HG03460 (cell line): Measurements from ENCODE around the gene RAPGEF2.
"Not testable (repeated sequence)": the region's sequence is repeated elsewhere in the genome, so short reads cannot be mapped to it uniquely, and the experiment has no call there.

ENCODE experiments used
- ATAC-seq: cut with Tn5 transposase; IDR thresholded peaks from one replicate; pipeline ENCODE4 v1.9.1; 2021; ENCODE audit not compliant: unreplicated experiment

Gene RAPGEF2

DNA sequence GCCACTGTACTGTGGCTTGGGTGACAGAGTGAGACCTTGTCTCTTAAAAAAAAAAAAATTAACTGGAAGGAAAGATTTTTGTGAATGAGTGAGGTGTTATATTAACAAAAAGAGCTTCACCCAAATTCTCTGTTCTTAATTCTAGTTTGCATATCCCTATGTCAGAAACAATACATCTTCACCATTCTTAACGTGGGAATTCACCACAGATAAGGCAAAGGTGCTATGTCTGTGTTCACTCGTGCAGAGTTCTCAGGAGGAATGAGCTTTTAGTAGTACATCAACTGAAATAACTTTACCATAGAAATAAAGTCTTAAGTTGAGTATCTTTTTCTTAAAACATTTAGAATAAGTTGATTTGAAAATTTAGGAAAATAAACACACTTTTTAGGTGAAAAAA, 135.1 kb downstream of the RAPGEF2 start:
- ATAC-seq = no peak

DNA sequence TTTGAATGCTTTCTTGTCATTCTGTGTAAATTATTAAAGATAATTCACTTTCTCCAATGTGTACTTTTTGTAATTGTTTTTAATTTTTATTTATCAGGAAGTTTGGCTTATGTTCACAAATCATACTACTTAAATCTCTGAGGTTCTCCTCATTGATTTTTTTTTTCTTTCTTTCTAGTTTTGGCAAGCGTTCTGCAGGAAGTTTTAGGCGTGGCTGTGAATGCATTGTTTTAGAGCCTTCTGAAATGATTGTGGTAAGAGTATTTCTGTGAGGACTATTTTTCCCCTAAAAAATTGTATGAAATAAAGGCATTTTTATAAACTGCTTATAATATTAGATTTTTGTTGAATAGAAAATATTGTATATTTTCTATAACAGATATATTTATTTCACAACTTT, 135.8 kb downstream of the RAPGEF2 start:
- ATAC-seq = no peak

DNA sequence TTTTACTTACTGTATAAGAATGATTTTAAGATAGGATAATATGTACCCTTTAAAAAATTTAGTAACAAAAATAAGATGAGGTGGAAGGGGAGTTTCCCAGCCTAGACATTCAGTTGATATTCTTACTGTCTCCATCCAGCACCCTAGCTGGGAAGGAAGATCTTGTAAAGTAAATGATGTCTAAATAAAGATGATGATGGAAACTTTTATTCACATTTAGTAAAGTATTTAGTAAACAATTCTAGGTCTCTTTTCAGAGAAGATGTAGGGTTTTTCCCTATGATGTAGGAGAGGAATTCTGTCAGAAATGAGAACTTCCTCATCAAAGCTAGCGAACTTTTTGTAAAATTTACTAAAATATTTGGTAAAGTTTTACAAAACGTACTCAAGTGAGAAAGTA, 136.8 kb downstream of the RAPGEF2 start:
- ATAC-seq = no peak

DNA sequence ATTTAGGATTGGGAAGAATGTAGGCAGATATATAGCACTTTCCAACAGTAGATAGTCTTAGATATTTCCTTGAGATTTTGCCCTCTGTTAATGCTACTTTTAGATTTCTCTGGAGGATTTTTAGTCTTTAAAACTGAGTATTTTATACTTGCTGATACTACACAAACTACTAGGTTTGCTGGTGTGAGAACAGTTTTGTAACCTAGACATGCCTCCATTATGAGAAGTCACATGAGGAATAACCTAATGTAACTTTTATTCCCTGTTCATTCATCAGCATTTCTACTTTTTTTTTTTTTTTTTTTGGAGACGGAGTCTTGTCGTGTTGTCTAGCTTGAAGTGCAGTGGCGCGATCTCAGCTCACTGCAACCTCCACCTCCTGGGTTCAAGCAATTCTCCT, 137.2 kb downstream of the RAPGEF2 start:
- ATAC-seq = no peak

DNA sequence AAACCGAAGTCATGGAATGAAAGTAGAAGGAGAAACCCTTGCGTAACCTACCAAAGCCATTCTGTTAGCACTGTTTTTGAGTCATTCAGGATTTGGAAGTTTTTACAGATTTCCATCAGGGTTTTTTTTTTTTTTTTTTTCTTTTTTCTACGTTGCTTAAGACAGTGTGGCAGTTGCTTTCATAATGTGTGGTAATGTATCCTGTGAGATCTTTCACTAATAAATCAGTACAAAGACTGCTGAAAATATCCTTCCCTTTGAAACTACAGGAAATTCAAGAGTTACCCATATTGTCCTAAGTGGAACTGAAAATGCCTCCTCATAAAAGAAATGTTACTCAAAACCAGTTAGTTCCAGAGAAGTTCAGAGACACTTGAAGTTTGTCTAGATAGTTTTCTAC, 137.8 kb downstream of the RAPGEF2 start:
- ATAC-seq = no peak

DNA sequence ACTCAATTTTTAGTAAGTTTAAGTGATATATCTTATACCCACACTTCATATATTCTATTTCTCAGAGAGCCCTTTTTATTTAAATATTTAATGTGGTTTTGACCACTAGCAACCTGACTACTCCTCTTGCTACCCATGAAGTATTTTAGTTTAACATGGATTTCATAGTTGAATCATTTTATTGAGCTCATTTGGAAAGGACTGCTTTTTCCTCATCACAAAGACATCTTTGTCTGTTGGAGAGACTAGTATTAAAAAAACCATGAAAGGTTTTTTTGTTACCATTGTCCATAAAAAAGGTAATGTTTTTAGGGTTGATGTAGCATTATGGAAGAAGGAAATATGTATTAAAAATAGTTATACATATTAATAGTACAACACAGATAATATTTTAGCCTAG, 139.5 kb downstream of the RAPGEF2 start:
- ATAC-seq = no peak

DNA sequence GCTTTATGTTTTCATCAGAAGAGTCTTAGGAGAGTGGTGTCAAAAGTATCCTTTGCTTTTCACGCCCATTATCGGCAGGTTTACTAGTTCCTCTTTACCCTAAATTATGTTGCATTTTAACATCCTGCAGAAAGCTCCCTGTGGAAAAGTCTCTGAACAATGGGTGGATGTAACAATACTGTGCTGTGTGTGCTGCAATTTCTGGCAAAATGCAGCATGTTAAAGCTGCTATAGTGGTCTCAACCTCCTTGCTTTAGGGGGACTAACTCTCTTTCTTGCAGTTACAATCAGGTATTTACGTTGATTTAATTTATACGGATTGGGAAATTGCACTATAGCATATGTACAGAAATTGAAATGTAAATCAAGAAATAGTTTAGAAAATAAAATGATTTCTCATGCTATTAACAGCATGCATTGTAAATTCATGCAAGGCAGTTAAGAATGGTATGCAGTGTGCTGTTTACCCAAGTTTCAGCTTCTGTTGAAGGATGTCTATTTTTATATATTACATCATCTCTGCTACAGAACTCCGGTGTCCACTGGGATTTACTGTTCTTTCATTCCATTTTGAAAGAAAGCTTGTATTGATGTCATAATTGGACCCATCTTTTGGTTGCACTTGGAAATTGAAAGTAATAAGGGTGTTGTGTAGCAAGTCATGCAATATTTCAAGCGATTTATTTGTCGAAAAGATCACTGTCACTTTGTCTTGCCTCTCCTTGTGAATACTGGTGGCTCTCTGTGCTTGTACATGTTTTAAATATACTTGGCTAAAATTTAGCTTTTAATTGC, 145.7 kb downstream of the RAPGEF2 start:
- no peak for ATAC-seq

DNA sequence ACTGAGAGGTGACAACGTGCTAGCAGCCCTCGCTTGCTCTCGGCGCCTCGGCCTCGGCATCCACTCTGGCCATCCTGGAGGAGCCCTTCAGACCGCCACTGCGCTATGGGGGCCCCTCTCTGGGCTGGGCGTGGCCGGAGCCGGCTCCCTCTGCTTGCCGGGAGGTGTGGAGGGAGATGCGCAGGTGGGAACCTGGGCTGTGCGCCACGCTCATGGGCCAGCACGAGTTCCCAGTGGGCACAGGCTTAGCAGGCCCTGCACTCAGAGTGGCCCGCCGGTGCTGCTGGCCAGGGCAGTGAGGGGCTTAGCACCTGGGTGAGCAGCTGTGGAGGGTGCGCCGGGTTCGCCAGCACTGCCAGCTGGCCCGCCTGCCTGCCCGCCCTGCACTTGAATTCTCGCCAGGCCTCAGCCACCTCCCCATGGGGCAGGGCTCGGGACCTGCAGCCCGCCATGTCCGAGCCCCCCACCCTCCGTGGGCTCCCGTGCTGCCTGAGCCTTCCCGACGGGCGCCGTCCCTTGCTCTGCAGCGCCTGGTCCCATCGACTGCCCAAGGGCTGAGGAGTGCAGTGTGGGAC, 148.0 kb downstream of the RAPGEF2 start:
- no peak for ATAC-seq

DNA sequence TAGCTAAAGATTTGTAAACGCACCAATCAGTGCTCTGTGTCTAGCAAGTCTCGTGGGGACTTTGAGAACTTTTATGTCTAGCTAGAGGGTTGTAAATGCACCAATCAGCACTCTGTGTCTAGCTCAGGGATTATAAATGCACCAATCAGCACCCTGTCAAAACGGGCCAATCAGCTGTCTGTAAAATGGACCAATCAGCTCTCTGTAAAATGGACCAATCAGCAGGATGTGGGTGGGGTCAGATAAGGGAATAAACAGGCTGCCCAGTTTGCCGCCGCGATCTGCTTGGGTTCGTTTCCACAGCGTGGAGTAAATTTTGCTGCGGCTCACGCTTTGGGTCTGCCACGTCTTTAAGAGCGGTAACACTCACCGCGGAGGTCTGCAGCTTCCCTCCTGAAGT, 148.7 kb downstream of the RAPGEF2 start:
- ATAC-seq = not testable (repeated sequence)

DNA sequence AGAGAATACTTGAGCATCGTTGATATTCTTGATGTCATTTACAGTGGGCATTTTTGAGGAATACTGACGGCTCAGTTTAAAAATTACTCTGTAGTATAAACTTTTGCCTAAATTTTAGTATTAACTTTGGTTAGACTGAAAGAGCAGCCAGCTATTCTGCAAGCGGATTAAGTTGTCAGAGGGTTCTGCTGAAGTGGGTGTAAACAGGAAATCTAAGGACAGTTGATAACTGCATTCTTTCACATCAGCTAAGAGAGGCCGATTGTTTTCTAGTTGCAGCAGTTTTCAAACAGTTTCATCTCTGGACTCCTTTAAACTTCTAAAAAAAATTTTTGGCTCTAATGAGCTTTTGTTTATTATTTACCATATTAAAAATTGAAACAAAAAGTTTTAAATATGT, 149.6 kb downstream of the RAPGEF2 start:
- ATAC-seq = no peak

DNA sequence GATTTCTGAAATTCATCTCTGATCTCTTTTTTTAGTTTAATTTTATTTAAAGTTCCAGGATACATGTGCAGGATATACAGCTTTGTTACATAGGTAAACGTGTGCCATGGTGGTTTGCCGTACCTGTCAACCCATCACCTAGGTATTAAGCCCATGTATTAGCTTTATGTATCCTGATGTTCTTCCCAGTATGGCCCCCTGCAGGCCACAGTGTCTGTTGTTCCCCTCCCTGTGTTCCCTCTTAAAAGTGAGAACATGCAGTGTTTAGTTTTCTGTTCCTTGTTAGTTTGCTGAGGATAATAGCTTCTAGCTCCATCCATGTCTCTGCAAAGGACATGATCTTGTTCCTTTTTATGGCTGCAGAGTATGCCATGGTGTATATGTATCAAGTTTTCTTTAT, 153.2 kb downstream of the RAPGEF2 start:
- no peak for ATAC-seq

DNA sequence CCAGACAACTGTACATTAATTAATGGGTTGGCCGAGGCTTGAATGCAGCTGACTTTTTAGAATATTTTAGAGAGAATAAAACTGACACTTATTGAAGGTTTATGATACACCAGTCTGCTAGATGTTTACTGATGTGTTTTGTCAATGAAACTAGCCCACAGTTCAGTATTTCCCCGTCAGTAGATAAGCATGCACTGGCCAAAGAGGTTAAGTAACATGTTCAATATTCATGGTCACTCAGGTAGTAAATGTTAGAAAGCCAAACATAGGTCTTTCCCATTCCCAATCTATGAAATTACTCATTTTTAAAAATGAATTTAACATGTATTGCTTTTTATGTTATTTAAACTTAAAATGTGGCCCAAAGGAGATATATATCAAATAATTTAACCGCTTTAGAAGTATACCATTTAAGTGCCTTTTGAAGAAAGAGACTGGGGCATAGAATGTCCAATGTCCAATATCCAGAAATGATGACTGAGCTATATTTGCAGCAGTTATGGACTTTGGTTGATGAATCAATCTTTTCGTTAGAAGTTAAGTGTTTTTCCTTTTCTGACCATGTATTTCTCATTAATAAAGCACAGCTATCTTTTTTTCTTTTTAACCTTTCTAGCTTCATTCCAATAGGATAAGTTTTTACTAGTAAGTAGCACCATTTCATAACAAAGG, 156.1 kb downstream of the RAPGEF2 start:
- ATAC-seq = no peak

DNA sequence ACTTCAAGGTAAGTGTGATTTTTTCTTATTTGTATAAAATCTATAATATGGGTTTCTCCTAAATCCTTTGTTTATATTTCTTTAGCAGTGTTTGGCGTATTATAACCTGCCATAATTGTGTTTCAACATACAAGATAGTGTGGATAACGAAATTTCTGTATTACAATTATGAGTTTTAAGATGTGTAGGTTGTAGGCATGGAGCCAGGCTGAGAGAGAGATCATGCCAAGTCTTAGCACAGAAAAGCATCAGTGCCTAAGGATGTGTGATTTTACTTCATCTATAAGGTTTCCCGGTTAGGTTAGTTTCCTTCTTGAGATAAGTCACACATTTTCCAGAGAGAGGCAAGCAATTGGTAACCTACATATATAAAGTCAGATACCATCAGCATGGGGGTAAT, 161.2 kb downstream of the RAPGEF2 start:
- no peak for ATAC-seq

DNA sequence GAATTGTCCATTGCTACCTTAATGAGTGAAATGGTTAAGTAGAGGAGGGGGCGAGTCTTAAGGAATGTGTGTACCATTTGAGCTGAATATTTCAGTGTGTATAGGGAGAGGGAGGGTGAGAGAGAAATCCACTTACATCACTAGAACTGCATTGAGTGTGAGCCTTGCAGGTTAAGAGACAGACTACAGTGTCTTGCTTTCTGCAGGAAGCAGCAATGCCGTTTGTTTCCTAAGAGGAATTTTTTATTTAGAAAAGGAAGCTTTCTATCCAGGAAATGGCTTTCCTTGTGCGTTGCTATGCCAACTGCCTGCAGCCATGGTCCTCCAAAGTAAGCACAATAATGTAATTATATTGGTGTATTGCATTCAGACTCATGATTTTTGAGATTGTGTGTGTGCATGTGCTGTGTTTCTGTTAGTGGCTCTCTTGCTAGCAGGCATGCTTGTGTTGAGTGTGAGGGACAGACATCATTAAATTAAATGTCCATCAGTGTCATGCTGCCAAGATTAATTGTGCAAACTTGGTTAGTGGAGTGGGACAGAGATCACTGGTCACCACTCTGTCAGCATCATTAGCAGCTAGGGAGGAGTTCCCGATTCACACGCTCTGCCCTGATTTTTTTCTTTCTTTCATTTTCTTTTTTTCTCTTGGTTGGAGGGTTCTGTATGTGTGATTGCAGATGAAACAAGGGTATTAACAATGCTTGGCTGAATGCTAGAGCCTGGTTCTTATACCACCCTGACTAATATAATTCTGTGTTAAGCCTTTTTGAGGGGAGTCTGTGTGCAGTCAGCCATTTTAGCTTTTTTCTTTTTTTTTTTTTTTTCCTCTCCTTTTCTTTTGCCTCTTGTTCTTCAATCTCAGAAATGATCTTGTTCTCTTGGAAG, 164.3 kb downstream of the RAPGEF2 start:
- ATAC-seq = no peak

DNA sequence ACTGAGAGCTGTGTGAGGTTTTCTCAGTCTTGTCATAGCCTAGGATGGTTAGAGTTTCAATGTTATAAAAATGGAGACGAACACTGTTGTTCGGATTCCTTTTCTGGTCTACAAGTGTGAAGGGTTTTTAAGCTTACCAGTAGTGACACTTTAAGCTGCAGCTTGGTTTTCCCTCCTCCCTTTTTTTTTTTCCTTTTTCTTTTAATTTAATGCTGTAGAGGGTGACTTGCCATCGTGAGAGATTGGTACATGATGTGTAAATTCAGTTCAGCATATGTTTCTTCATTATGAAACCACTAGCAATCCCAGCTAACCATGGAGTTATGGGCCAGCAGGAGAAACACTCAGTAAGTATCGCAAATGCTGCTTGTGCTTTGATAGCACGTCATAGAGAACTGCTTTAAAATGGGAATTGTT, 165.0 kb downstream of the RAPGEF2 start:
- no peak for ATAC-seq

DNA sequence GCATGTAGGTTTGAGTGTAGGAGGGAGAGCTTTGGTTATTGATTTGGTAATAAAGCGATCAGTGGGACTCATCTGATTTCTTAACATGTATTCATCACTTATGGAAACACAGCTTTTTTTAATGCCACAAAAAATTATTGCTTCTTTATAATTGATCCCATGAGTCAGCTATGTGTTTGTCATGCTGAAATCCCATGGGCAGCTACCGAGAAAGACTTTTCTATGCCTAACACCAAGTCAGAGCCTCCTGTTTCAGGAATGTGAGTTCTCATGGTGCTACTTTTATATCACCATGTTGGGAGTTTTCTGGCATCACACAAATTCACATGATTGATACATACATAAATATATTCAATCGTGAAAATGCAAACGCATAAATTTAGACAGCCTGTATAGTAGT, 165.7 kb downstream of the RAPGEF2 start:
- ATAC-seq = no peak

DNA sequence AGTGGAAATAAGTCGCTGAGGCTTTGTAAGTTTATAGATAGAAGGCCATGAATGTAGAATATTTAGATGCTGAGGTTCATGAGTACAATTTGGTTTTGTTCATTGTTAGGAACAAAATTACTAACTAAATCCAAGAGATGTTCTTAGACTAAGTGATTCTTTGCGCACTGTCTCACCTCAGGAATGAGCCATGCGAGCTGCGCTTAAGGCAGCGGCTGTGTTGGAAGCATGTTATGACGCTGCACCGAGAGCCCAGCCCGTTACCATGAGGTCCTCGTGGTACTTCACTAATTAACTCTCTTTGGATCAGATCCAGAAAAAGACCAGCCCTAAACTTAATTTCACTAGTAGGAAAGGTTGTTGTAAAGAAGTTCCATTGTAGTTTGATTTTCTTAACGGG, 166.2 kb downstream of the RAPGEF2 start:
- no peak for ATAC-seq

DNA sequence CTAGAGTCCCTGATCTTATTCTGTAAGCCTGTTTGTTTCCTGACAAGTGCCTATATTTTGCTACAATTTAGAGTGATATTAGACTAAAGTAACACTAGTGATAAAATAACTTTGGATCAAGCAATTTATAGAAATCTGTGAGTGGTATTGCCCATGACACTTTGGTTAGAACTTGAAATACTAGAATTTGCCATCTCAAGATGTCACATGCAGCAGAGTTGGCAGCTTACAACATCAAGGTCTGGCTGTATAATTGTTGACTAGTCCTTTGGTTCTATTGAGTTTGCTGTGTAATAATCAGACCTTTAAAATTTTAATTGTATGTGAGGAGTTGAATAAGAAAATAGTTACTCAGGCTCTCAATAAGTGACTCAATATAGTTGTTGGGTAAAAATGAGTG, 167.1 kb downstream of the RAPGEF2 start:
- ATAC-seq = no peak

DNA sequence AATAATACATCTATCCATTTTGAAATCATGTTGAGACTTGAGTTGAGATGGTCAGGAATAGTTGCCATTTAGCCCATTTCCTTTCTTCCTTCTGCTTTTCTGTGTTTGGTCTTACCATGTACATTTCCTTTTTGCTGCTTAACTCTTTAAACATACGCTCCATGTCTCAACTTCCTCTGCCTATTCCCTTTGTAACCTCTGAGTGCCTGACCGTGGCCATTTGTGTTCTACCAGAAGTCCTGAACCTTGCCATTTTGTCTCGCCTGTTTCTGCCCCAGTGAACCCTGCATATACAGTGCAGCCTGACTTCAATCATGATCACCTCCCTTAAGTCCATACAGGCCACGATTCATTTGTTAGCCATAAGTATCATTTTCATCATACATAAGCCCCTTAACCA, 169.0 kb downstream of the RAPGEF2 start:
- ATAC-seq = no peak

DNA sequence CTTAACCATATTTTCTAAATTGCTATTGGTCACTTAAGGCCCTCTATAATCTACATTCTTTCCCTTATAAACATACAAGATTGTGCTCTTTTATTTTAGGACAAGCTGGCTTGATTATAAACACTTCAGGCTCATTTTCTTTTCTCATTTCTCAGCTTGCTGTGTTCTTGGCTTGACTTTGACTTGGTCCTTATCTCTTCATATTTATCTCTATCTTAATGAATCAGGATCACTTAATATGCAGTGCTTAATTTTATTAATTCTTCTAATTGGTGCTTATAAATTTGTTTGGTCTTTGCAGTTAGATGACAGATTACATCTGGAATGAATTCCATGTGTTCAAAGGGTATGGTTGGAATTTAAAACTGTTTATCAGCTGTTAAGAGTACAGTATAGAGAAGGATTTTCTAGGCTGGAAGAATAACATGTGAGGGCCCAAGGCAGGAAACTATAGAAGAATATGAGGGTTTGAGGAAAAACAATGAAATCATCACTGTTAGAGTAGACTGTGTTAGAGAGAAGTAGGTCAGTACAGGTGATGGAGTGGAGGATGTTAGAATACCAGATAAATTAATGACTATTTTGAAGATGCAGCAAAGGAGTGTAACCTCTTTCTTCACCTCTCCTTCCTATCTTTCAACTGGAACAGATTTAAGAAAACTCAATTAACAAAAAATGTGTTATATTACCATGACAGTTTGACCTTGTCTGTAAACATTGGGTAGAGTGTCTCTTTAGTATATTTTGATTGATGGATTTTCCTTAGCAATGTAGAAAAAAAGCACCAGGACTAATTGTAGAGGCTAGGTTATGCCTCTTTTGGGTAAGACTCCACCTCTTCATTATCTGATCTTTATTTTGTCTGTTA, 169.6 kb downstream of the RAPGEF2 start:
- ATAC-seq = no peak

DNA sequence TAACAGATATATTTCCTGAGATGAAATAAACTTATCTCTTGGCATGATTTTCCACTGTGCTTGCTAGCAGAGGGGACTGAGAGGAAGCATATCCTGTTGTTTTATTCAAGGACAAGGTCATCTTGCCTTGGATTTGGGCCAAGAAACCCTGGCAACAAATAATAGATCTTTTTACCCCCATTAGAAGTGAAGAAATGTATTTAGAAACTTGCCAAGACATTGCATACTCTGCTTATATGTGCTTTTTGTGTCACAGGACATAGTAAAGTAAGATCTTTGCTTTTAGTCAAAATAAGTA, 170.2 kb downstream of the RAPGEF2 start:
- ATAC-seq = no peak
